H1 (cell line): Measurements from ENCODE around the gene ADGRL3. TPM values are rescaled to one million over a fixed set of nuclear protein-coding genes. Genes with fewer than 3 reads are reported as not detected.

Experiments used
- CTCF ChIA-PET: fragments of 300-600 bp; sonication (Branson Sonifier 250); formaldehyde crosslinking; loops from one replicate; lab custom pipeline; 2021; ENCODE audit not compliant: partially characterized antibody; lab: Charles Lee
- POLR2A ChIA-PET: fragments of 300-600 bp; sonication (Branson Sonifier 250); formaldehyde crosslinking; loops from one replicate; lab custom pipeline; 2021; ENCODE audit warnings: inconsistent platforms; ENCODE audit not compliant: partially characterized antibody; lab: Charles Lee
- DNase-seq, 2 experiments: peaks; one replicate each; pipeline versions ENCODE4 v3.0.0 to v3.0.0-alpha.2; 2010 to 2022; ENCODE audit warnings: low spot score in 2 of 2, low read depth in 1 of 2, mixed read lengths in 1 of 2
- FAIRE-seq: peaks from 2 replicates; lab custom pipeline; 2011; peaks lifted over from hg19 to GRCh38; lab: Jason Lieb, UNC
- H2AFZ ChIP-seq: 2 replicates; pipeline ENCODE4 v1.8.1; 2012; ENCODE audit warnings: low read length, inconsistent platforms
- H2AK5ac ChIP-seq: 2 replicates; pipeline ENCODE4 v1.6.1; 2013; ENCODE audit warnings: low read depth, low read length
- H2BK120ac ChIP-seq: replicated peaks from 2 replicates; pipeline ENCODE3; 2013; ENCODE audit warnings: low read depth, low read length, inconsistent platforms
- H2BK12ac ChIP-seq: 2 replicates; pipeline ENCODE4 v1.6.1; 2013; ENCODE audit warnings: low read depth, low read length
- H2BK15ac ChIP-seq: 2 replicates; pipeline ENCODE4 v1.6.1; 2013; ENCODE audit warnings: low read length
- H2BK20ac ChIP-seq: 2 replicates; pipeline ENCODE4 v1.6.1; 2013; ENCODE audit warnings: low read length
- H2BK5ac ChIP-seq: 2 replicates; pipeline ENCODE4 v1.6.1; 2013; ENCODE audit warnings: low read depth, low read length
- H3K14ac ChIP-seq: 2 replicates; pipeline ENCODE4 v1.6.1; 2013; ENCODE audit warnings: inconsistent platforms; ENCODE audit not compliant: insufficient read length
- H3K18ac ChIP-seq: 2 replicates; pipeline ENCODE4 v1.6.1; 2013; ENCODE audit warnings: low read length; ENCODE audit errors: extremely low read depth
- H3K23ac ChIP-seq: 2 replicates; pipeline ENCODE4 v1.6.1; 2013; ENCODE audit warnings: inconsistent platforms; ENCODE audit not compliant: insufficient read length
- H3K23me2 ChIP-seq: 2 replicates; pipeline ENCODE4 v1.6.1; 2013; ENCODE audit warnings: low read depth, low read length
- H3K27ac ChIP-seq: 2 replicates; pipeline ENCODE4 v1.6.1; 2011; ENCODE audit warnings: low read depth, low read length, inconsistent platforms
- H3K27me3 ChIP-seq, 4 experiments: replicated peaks in 1 of 4; 1 replicate in 1 of 4; 2 replicates in 3 of 4; pipeline versions ENCODE4 v1.6.1 to v1.8.1; 2011 to 2013; ENCODE audit warnings: low read length in 3 of 4, mild to moderate bottlenecking in 3 of 4, inconsistent platforms in 2 of 4, mixed read lengths in 2 of 4, moderate library complexity in 1 of 4; ENCODE audit not compliant: control insufficient read depth in 3 of 4, insufficient read depth in 3 of 4; ENCODE audit errors: extremely low read depth in 1 of 4
- H3K36me3 ChIP-seq, 4 experiments: 2 replicates each; pipeline versions ENCODE4 v1.6.1 to v1.8.1; 2011 to 2013; ENCODE audit warnings: mild to moderate bottlenecking in 4 of 4, low read length in 3 of 4, moderate library complexity in 2 of 4, control low read depth in 1 of 4, inconsistent platforms in 1 of 4; ENCODE audit not compliant: insufficient read depth in 4 of 4, control insufficient read depth in 2 of 4
- H3K4ac ChIP-seq: replicated peaks from 2 replicates; pipeline ENCODE3; 2013; ENCODE audit warnings: low read length, low read depth, mixed read lengths, inconsistent platforms; ENCODE audit not compliant: insufficient read length
- H3K4me1 ChIP-seq, 4 experiments: replicated peaks in 1 of 4; 1 replicate in 1 of 4; 2 replicates in 3 of 4; pipeline versions ENCODE4 v1.6.1 to v1.8.1; 2011 to 2013; ENCODE audit warnings: low read length in 3 of 4, inconsistent platforms in 2 of 4, mixed read lengths in 1 of 4; ENCODE audit not compliant: insufficient read depth in 4 of 4, control insufficient read depth in 3 of 4
- H3K4me2 ChIP-seq, 2 experiments: 2 replicates each; pipeline versions ENCODE4 v1.6.1 to v1.8.1; 2011 to 2013; ENCODE audit warnings: low read depth in 2 of 2, low read length in 2 of 2, control low read depth in 1 of 2, inconsistent platforms in 1 of 2, mild to moderate bottlenecking in 1 of 2; ENCODE audit not compliant: insufficient read depth in 1 of 2
- H3K4me3 ChIP-seq, 4 experiments: fragments of 200-600, 300-600 bp in 1 of 4; sonication (generic), shearing (Covaris generic), sonication (Bioruptor Twin) in 1 of 4; 2 replicates each; pipeline versions ENCODE4 v1.5.1 to v1.8.1; 2011 to 2016; ENCODE audit warnings: low read length in 4 of 4, low read depth in 3 of 4, control low read depth in 2 of 4, inconsistent platforms in 2 of 4, mild to moderate bottlenecking in 2 of 4, mixed read lengths in 1 of 4, moderate library complexity in 1 of 4; ENCODE audit not compliant: insufficient read depth in 2 of 4; ENCODE audit errors: extremely low read depth in 1 of 4
- H3K56ac ChIP-seq: replicated peaks from 2 replicates; pipeline ENCODE3; 2013; ENCODE audit warnings: low read depth, mild to moderate bottlenecking, mixed read lengths, low read length, inconsistent platforms; ENCODE audit not compliant: insufficient read length
- H3K79me1 ChIP-seq: 2 replicates; pipeline ENCODE4 v1.6.1; 2013; ENCODE audit warnings: low read depth, low read length, control low read depth
- H3K79me2 ChIP-seq, 2 experiments: 2 replicates each; pipeline versions ENCODE4 v1.6.1 to v1.8.1; 2012 to 2013; ENCODE audit warnings: low read length in 2 of 2, mild to moderate bottlenecking in 2 of 2, inconsistent platforms in 1 of 2; ENCODE audit not compliant: insufficient read depth in 2 of 2, control insufficient read depth in 1 of 2
- H3K9ac ChIP-seq, 4 experiments: replicated peaks in 1 of 4; 1 replicate in 1 of 4; 2 replicates in 3 of 4; pipeline versions ENCODE4 v1.6.1 to v1.8.1; 2011 to 2013; ENCODE audit warnings: low read depth in 3 of 4, low read length in 3 of 4, control low read depth in 2 of 4, mild to moderate bottlenecking in 2 of 4, moderate library complexity in 2 of 4, inconsistent platforms in 1 of 4; ENCODE audit errors: extremely low read depth in 1 of 4
- H3K9me3 ChIP-seq, 2 experiments: 2 replicates each; pipeline versions ENCODE4 v1.6.1 to v1.8.1; 2012 to 2013; ENCODE audit warnings: mild to moderate bottlenecking in 2 of 2, moderate library complexity in 2 of 2, control low read depth in 1 of 2, inconsistent platforms in 1 of 2, low read depth in 1 of 2, low read length in 1 of 2, mixed read lengths in 1 of 2; ENCODE audit not compliant: insufficient read depth in 2 of 2
- H4K20me1 ChIP-seq, 2 experiments: replicated peaks in 1 of 2; 2 replicates each; pipeline versions ENCODE3 to v1.8.1; 2011 to 2013; ENCODE audit warnings: inconsistent platforms in 2 of 2, low read length in 2 of 2, mild to moderate bottlenecking in 1 of 2; ENCODE audit not compliant: insufficient read depth in 2 of 2, control insufficient read depth in 1 of 2
- H4K5ac ChIP-seq: 2 replicates; pipeline ENCODE4 v1.6.1; 2013; ENCODE audit warnings: low read length, low read depth, mixed read lengths, inconsistent platforms; ENCODE audit not compliant: insufficient read length
- H4K8ac ChIP-seq: 2 replicates; pipeline ENCODE4 v1.8.0; 2013; ENCODE audit warnings: mild to moderate bottlenecking, moderate library complexity, low read length, inconsistent platforms; ENCODE audit not compliant: insufficient read depth; ENCODE audit errors: extremely low read depth
- H4K91ac ChIP-seq: replicated peaks from 2 replicates; pipeline ENCODE3; 2013; ENCODE audit warnings: low read length, mixed read lengths, inconsistent platforms; ENCODE audit not compliant: insufficient read length
- BCL11A ChIP-seq, 2 experiments: IDR thresholded peaks; one replicate each; pipeline ENCODE4 v1.6.1; 2011; ENCODE audit warnings: low read depth in 2 of 2, low read length in 2 of 2, mild to moderate bottlenecking in 2 of 2
- BRCA1 ChIP-seq: IDR thresholded peaks from 2 replicates; pipeline ENCODE4 v1.6.1; 2012; ENCODE audit warnings: low read depth, low read length, improper control_type of control experiment
- EP300 ChIP-seq, 2 experiments: IDR thresholded peaks; 1 replicate in 1 of 2; 2 replicates in 1 of 2; pipeline ENCODE4 v1.6.1; 2011 to 2012; ENCODE audit warnings: low read depth in 2 of 2, low read length in 2 of 2, mild to moderate bottlenecking in 2 of 2, borderline replicate concordance in 1 of 2, inconsistent platforms in 1 of 2, moderate library complexity in 1 of 2
- EZH2 ChIP-seq: fragments of 200-600 bp; sonication (generic); IDR thresholded peaks from 2 replicates; pipeline ENCODE4 v1.7.1; 2012; ENCODE audit warnings: low read depth, mild to moderate bottlenecking, moderate library complexity, low read length, inconsistent platforms; ENCODE audit not compliant: severe bottlenecking
- HDAC6 ChIP-seq: IDR thresholded peaks from one replicate; pipeline ENCODE4 v1.7.1; 2012; ENCODE audit warnings: low read depth, mild to moderate bottlenecking, inconsistent platforms, low read length, moderate library complexity
- JUND ChIP-seq: IDR thresholded peaks from 2 replicates; pipeline ENCODE4 v1.6.1; 2011; ENCODE audit warnings: mild to moderate bottlenecking, improper control_type of control experiment, low read length
- RNF2 ChIP-seq: fragments of 200-900, 300-1000 bp; sonication (generic); IDR thresholded peaks from 2 replicates; pipeline ENCODE4 v1.7.1; 2016; ENCODE audit warnings: borderline replicate concordance, low read depth, mild to moderate bottlenecking, antibody characterized with exemption, low read length; ENCODE audit not compliant: poor library complexity, severe bottlenecking; ENCODE audit errors: missing control alignments
- RXRA ChIP-seq: IDR thresholded peaks from 2 replicates; pipeline ENCODE4 v1.6.1; 2011; ENCODE audit warnings: low read depth, mild to moderate bottlenecking, low read length, moderate library complexity; ENCODE audit not compliant: insufficient read depth
- SAP30 ChIP-seq: fragments of 300-600 bp; sonication (generic); IDR thresholded peaks from 2 replicates; pipeline ENCODE4 v1.7.1; 2012; ENCODE audit warnings: low read length, moderate library complexity, mild to moderate bottlenecking, inconsistent platforms; ENCODE audit not compliant: insufficient read depth, insufficient replicate concordance
- SP1 ChIP-seq: IDR thresholded peaks from 2 replicates; pipeline ENCODE4 v1.6.1; 2011; ENCODE audit warnings: low read depth, low read length
- SP2 ChIP-seq: IDR thresholded peaks from 2 replicates; pipeline ENCODE4 v1.6.1; 2012; ENCODE audit warnings: mild to moderate bottlenecking, low read length, inconsistent platforms
- SRF ChIP-seq: IDR thresholded peaks from 2 replicates; pipeline ENCODE4 v1.6.1; 2011; ENCODE audit warnings: mild to moderate bottlenecking, low read depth, low read length, moderate library complexity
- ZNF274 ChIP-seq: IDR thresholded peaks from 2 replicates; pipeline ENCODE4 v1.7.0; 2012; ENCODE audit warnings: low read length, borderline replicate concordance; ENCODE audit errors: extremely low read depth
- WGBS, 2 experiments: shearing (Covaris generic) in 1 of 2; methylation state at CpG; one replicate each; pipeline versions ENCODE4 v1.1.6 to v1.1.7; 2013 to 2015; ENCODE audit warnings: low lambda C conversion rate in 2 of 2, mixed read lengths in 2 of 2, inconsistent platforms in 1 of 2, low coverage in 1 of 2, missing lambda C conversion rate in 1 of 2; ENCODE audit not compliant: insufficient replicate concordance in 2 of 2, insufficient coverage in 1 of 2, insufficient read length in 1 of 2; ENCODE audit errors: extremely low coverage in 1 of 2, missing lambda C conversion rate in 1 of 2; 5-methylcytosine and 5-hydroxymethylcytosine counted together
- polyA plus RNA-seq, 7 experiments: library from polyadenylated mRNA; depleted of rRNA in 3 of 7; stranded (reverse) in 5 of 7; unstranded in 2 of 7; fragments of >200 nt in 5 of 7; fragments of 200-250 nt in 2 of 7; gene quantifications; 1 replicate in 5 of 7; 2 replicates in 1 of 7; 4 replicates in 1 of 7; pipeline versions ENCODE4 v1.2.1 to v1.2.3, GENCODE V29; 2011 to 2013; ENCODE audit warnings: missing spikeins in 2 of 7, mixed read lengths in 2 of 7
- total RNA-seq: library from RNA; stranded (reverse); fragmentation: NEBNext Ultra II Directional; extraction: Animal tissue kit (Norgen Biotek cat#: 25700); gene quantifications from 2 replicates; pipeline ENCODE4 v1.2.1, GENCODE V29; 2021
- TF ChIP-seq, protein P1 (sequence below): IDR thresholded peaks from 2 replicates; pipeline ENCODE4 v1.6.1; 2012; ENCODE audit warnings: inconsistent platforms

The ADGRL3 gene
- total and polyA plus RNA-seq, 2 of the 8 experiments (the other 6 are each of a cell fraction or from before 2014, with no cell fraction given) = 6.6 to 13.0 TPM

GRCh38 chr4:61442936-61443335 is 242.8 kb downstream of the ADGRL3 start:
- no peaks in the 10 kb centered on the region for H3K4me1 ChIP-seq
- H3K56ac ChIP-seq = no peak overlapping the region
- H2BK15ac ChIP-seq = no peak overlapping the region
- ChIA-PET POLR2A (no interaction called here), CTCF (no interaction called here)
- H3K18ac ChIP-seq = no peak overlapping the region
- H3K9ac ChIP-seq = no peak overlapping the region
- H3K9me3 ChIP-seq = no peaks in the 10 kb centered on the region
- H3K23me2 ChIP-seq = no peaks in the 10 kb centered on the region
- no peak overlapping the region for H3K4me2 ChIP-seq
- WGBS, 2 experiments = 91% methylated on average over 2 of the region's 2 CpGs; no CpG with 5 or more reads in 1 of the 2 experiments
- no peak overlapping the region for H3K27ac ChIP-seq
- H3K4me3 ChIP-seq = no peak overlapping the region
- DNase-seq (no peak), FAIRE-seq (no peak)
- no peak overlapping the region for H3K23ac ChIP-seq
- H3K79me2 ChIP-seq = no peaks in the 10 kb centered on the region
- no peak overlapping the region for H2BK120ac ChIP-seq
- no peak overlapping the region for H3K14ac ChIP-seq
- H3K27me3 ChIP-seq = no peaks in the 10 kb centered on the region
- H4K8ac ChIP-seq = no peak overlapping the region
- no peaks in the 10 kb centered on the region for H4K20me1 ChIP-seq
- H2BK12ac ChIP-seq = no peak overlapping the region
- no peak overlapping the region for H2BK5ac ChIP-seq
- H3K4ac ChIP-seq = no peak overlapping the region
- H4K91ac ChIP-seq = no peak overlapping the region
- H4K5ac ChIP-seq = no peak overlapping the region
- no peak overlapping the region for H2AK5ac ChIP-seq
- H2AFZ ChIP-seq = no peak overlapping the region
- no peak overlapping the region for H2BK20ac ChIP-seq
- H3K79me1 ChIP-seq = no peaks in the 10 kb centered on the region
- H3K36me3 ChIP-seq = no peaks in the 10 kb centered on the region
- TF ChIP-seq SAP30 (no peak), RNF2 (no peak), SRF (no peak), HDAC6 (no peak), RXRA (no peak), SP2 (no peak), BCL11A (IDR thresholded peaks at IDR 0.05; ENCODE audit: low read depth in 2 of 2, low read length in 2 of 2) (no peak), SP1 (no peak), EP300 (IDR thresholded peaks at IDR 0.05; ENCODE audit: borderline replicate concordance in 1 of 2, low read depth in 2 of 2, low read length in 2 of 2) (no peak), ZNF274 (no peak), JUND (no peak), EZH2 (no peak), BRCA1 (no peak)
- TF ChIP-seq, protein P1, sequence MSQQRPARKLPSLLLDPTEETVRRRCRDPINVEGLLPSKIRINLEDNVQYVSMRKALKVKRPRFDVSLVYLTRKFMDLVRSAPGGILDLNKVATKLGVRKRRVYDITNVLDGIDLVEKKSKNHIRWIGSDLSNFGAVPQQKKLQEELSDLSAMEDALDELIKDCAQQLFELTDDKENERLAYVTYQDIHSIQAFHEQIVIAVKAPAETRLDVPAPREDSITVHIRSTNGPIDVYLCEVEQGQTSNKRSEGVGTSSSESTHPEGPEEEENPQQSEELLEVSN = no peak
